Parathyroid adenoma (tissue), 2 donors: Measurements from ENCODE around the gene CHTF8.
"Not testable (repeated sequence)": the region's sequence is repeated elsewhere in the genome, so short reads cannot be mapped to it uniquely, and the experiment has no call there.

Experiments used
- H2AFZ ChIP-seq: fragments of 300-600 bp; sonication (generic); one replicate; pipeline ENCODE4 v1.7.0; 2017; ENCODE audit warnings: antibody characterized with exemption, mild to moderate bottlenecking
- H3K27ac ChIP-seq: fragments of 300-600 bp; sonication (generic); one replicate; pipeline ENCODE4 v1.7.0; 2017
- H3K27me3 ChIP-seq: fragments of 300-600 bp; sonication (generic); one replicate; pipeline ENCODE4 v1.7.0; 2017; ENCODE audit warnings: low read length; ENCODE audit not compliant: control insufficient read depth, insufficient read depth
- H3K36me3 ChIP-seq: fragments of 300-600 bp; sonication (generic); one replicate; pipeline ENCODE4 v1.7.0; 2017; ENCODE audit warnings: low read length; ENCODE audit not compliant: control insufficient read depth, insufficient read depth
- H3K4me1 ChIP-seq: fragments of 300-600 bp; sonication (generic); one replicate; pipeline ENCODE4 v1.7.0; 2017; ENCODE audit warnings: control low read depth
- H3K4me2 ChIP-seq: fragments of 300-600 bp; sonication (generic); one replicate; pipeline ENCODE4 v1.7.0; 2017; ENCODE audit warnings: low read length
- H3K4me3 ChIP-seq: fragments of 300-600 bp; sonication (generic); one replicate; pipeline ENCODE4 v1.7.0; 2017; ENCODE audit warnings: low read depth, low read length
- H3K79me2 ChIP-seq: fragments of 300-600 bp; sonication (generic); one replicate; pipeline ENCODE4 v1.7.0; 2017; ENCODE audit warnings: control low read depth
- H3K9ac ChIP-seq: fragments of 300-600 bp; sonication (generic); one replicate; pipeline ENCODE4 v1.7.0; 2017; ENCODE audit warnings: mild to moderate bottlenecking
- H3K9me3 ChIP-seq: fragments of 300-600 bp; sonication (generic); one replicate; pipeline ENCODE4 v1.7.0; 2017; ENCODE audit warnings: low read length; ENCODE audit not compliant: control insufficient read depth
- TF ChIP-seq, protein P1 (sequence below): fragments of 300-600 bp; sonication (generic); IDR thresholded peaks from one replicate; pipeline ENCODE4 v1.7.0; 2017; ENCODE audit warnings: antibody characterized with exemption, mild to moderate bottlenecking
- donor health status: primary hyperparathyroidism.

Gene CHTF8

GRCh38 chr16:69141014-69141413 is 8.6 kb upstream of the CHTF8 start:
- Histone ChIP-seq H3K9ac (no peak overlapping the region), H3K36me3 (no peaks in the 10 kb centered on the region), H3K4me1 (no peaks in the 10 kb centered on the region), H3K9me3 (no peaks in the 10 kb centered on the region), H3K4me3 (no peak overlapping the region), H2AFZ (no peak overlapping the region), H3K27me3 (no peaks in the 10 kb centered on the region), H3K79me2 (peaks cover 10% of the 10 kb centered on the region), H3K27ac (no peak overlapping the region), H3K4me2 (no peak overlapping the region)
- TF ChIP-seq, protein P1, sequence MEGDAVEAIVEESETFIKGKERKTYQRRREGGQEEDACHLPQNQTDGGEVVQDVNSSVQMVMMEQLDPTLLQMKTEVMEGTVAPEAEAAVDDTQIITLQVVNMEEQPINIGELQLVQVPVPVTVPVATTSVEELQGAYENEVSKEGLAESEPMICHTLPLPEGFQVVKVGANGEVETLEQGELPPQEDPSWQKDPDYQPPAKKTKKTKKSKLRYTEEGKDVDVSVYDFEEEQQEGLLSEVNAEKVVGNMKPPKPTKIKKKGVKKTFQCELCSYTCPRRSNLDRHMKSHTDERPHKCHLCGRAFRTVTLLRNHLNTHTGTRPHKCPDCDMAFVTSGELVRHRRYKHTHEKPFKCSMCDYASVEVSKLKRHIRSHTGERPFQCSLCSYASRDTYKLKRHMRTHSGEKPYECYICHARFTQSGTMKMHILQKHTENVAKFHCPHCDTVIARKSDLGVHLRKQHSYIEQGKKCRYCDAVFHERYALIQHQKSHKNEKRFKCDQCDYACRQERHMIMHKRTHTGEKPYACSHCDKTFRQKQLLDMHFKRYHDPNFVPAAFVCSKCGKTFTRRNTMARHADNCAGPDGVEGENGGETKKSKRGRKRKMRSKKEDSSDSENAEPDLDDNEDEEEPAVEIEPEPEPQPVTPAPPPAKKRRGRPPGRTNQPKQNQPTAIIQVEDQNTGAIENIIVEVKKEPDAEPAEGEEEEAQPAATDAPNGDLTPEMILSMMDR, result no peak

DNA sequence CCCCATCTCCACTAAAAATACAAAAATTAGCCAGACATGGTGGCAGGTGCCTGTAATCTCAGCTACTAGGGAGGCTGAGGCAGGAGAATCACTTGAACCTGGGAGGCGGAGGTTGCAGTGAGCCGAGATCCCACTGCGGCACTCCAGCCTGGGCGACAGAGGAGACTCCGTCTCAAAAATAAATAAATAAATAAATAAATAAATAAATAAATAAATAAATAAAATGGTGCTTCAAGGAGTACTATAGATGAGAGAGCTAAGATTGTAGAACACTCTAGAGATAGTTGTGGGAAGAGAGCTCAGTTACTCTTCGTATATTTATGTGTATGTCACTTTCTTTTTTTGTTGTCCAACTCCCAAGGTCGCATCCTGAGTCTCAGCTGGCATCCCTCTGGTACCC is 7.1 kb upstream of the CHTF8 start:
- H3K79me2 ChIP-seq, H3K27ac ChIP-seq, H3K9me3 ChIP-seq, H3K4me3 ChIP-seq, H3K4me2 ChIP-seq, H2AFZ ChIP-seq, H3K4me1 ChIP-seq, H3K36me3 ChIP-seq, H3K27me3 ChIP-seq, H3K9ac ChIP-seq: not testable (repeated sequence)

DNA sequence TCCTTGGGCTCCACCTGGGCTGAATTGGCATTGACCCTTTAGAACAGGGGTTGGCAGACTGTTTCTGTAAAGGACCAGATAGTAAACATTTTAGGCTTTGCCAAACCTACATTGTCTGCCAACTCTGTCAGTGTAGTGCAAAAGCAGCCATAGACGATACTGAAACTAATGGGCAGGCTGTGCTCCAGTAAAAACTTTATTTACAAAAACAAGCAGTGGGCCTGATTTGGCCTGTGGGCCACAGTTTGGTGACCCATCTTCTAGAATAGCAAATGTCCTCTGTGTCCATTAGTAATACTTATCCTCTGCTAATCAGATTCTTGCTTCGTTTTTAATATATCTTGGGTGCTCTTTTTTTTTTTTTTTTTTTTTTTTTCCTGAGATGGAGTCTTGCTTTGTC is 6.2 kb upstream of the CHTF8 start:
- H3K4me2 ChIP-seq, result no peak overlapping the region
- no peak overlapping the region for H3K27ac ChIP-seq
- H3K4me3 ChIP-seq, result no peak overlapping the region
- H3K4me1 ChIP-seq, result no peaks in the 10 kb centered on the region
- no peak overlapping the region for H2AFZ ChIP-seq
- H3K79me2 ChIP-seq, result peaks cover 10% of the 10 kb centered on the region
- no peaks in the 10 kb centered on the region for H3K27me3 ChIP-seq
- H3K9me3 ChIP-seq, result no peaks in the 10 kb centered on the region
- H3K36me3 ChIP-seq, result no peaks in the 10 kb centered on the region
- TF ChIP-seq, protein P1, result no peak
- H3K9ac ChIP-seq, result no peak overlapping the region

- Histone ChIP-seq H3K27ac (no peak overlapping the region), H3K9ac (no peak overlapping the region)
- TF ChIP-seq, protein P1, result no peak
Measured at GRCh38 chr16:69133373-69133954, 1.1 kb upstream of the CHTF8 start.

DNA sequence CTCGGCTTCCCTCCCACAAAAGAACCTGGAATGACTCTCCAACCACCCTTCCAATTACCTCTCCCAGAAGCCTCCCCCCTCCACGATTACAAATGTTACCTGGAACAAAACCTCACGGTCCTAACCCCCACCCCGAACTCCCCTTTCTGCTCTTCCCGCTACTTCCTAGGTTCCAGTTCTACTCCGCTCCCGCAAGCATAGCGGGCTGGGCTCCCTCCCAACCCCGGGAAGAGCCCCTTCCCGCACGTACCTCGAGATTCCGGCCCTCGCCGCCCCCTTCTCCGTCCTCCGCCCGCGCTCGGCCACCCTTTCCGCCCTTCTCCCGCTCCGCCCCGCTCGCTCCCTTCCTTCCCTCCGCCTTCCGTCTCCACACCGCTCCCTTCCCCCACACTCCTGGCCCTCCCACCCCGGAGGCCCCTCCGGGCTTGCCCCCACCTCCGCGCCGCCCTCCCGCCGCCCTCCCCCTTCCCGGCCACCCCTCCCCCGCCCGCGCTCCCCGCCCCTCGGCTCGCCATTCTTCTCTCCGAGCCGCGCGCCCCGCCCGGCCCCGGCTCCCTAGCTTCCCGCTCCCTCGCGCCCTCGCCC is 457 bp downstream of the CHTF8 start:
- TF ChIP-seq, protein P1, result no peak
- H3K4me1 ChIP-seq, result peaks cover 7% of the 10 kb centered on the region
- H3K79me2 ChIP-seq, result peaks cover 16% of the 10 kb centered on the region
- H3K4me2 ChIP-seq, result peak overlapping the region; percentile 64
- no peaks in the 10 kb centered on the region for H3K36me3 ChIP-seq
- no peaks in the 10 kb centered on the region for H3K27me3 ChIP-seq
- peak overlapping the region; percentile 98 for H2AFZ ChIP-seq
- H3K4me3 ChIP-seq, result peak overlapping the region; percentile 92
- H3K27ac ChIP-seq, result peak overlapping the region; percentile 73
- no peaks in the 10 kb centered on the region for H3K9me3 ChIP-seq
- H3K9ac ChIP-seq, result peak overlapping the region; percentile 13

More at GRCh38 chr16:69133373-69133954, 1.1 kb upstream of the CHTF8 start:
- no peaks in the 10 kb centered on the region for H3K9me3 ChIP-seq
- H3K79me2 ChIP-seq, result peaks cover 18% of the 10 kb centered on the region
- H3K4me3 ChIP-seq, result peak overlapping the region; percentile 89
- no peaks in the 10 kb centered on the region for H3K36me3 ChIP-seq
- H3K4me2 ChIP-seq, result peak overlapping the region; percentile 92
- peaks cover 7% of the 10 kb centered on the region for H3K4me1 ChIP-seq
- H3K27me3 ChIP-seq, result no peaks in the 10 kb centered on the region
- H2AFZ ChIP-seq, result peak overlapping the region; percentile 98
